ENCODE measurements around the gene PTPRG.

PTPRG gene

DNA sequence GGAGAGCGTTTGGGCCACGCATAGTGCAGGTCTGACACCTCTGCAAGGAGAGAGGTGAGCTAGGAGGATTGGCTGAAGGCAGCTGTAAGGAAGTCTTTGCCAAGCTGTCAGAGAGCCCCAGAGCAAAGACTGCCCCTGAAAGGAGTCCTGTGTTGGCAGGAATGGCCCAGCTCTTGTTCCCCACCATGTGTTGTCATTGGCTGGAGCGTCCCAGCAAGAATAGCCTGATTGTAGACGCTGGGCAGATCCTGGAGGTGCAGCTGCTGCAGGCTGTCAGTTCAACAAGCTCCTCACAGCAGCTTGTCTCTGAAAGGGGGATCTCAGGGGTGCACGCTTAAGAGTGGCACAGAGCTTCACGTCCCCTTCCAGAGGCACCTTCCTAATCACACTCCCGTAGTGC is 574.4 kb downstream of the PTPRG start:
- in situ Hi-C loops (cut with HindIII; ENCODE audit: low pct_unique_long_range_greater_than_20kb, low sequenced_read_pairs), result no loop called here
- TF ChIP-seq JUND (IDR thresholded peaks at IDR 0.05; ENCODE audit: low read depth), result no peak
- no peak for DNase-seq (ENCODE audit: low read depth in 1 of 2, low spot score in 1 of 2)

DNA sequence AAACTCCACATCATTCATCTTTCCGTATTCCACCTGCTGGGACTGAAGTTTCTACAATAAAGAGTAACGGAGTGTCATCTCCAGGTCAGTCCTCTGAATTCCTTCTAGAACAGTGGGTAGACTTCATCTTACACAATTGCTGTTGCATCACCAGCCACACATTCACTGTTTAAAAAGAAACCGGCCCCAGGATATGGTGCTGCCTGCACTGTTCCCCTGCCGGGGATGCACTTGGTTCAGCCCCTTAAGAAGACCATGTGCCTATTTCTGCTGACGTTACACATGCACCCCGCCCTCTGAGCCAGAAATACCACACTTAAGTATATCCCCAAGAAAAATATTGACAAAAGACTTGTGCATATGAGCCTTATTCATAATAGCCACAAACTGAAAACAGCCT is 578.6 kb downstream of the PTPRG start:
- in situ Hi-C loops (cut with HindIII; ENCODE audit: low pct_unique_long_range_greater_than_20kb, low sequenced_read_pairs), result no loop called here
- TF ChIP-seq JUND (IDR thresholded peaks at IDR 0.05; ENCODE audit: low read depth), result no peak
- DNase-seq (ENCODE audit: low read depth in 1 of 2, low spot score in 1 of 2), result no peak

DNA sequence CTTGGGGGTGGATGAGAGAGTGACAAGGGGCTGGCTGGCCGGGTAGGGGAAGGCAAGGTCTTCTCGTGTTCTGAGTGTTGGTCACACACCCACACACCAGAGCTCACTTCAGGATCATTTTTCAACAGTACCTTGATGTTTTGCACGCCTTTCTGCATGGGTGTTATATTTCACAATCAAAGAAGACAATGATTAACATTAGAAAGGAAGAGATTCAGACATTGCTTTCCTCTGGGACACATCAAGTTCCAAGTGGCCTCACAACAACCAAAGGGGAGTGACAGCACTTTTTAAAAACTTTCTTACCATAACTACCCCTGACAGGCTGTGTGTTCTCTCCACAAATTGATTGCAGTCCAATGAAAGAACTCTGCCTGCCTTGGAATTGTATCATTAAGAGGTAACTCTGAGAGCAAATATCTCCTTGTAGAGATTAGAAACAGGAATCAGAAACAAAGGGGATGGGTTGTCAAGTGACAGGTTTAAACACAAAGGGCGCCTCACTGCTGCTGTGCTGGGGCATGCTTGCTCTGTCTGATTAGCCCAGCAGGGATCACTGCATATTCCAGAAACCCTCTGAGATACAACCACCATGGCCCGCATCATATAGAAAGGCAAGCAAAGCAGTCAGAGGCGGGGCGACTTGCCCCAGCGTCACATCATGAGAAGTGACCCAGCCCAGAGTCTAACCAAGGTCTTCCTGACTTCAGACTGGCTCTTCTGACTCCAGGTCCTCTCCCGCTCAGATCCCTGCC is 581.1 kb downstream of the PTPRG start:
- no peak for TF ChIP-seq JUND (IDR thresholded peaks at IDR 0.05; ENCODE audit: low read depth)
- in situ Hi-C loops (cut with HindIII; ENCODE audit: low pct_unique_long_range_greater_than_20kb, low sequenced_read_pairs), result no loop called here
- no peak for DNase-seq (ENCODE audit: low read depth in 1 of 2, low spot score in 1 of 2)

DNA sequence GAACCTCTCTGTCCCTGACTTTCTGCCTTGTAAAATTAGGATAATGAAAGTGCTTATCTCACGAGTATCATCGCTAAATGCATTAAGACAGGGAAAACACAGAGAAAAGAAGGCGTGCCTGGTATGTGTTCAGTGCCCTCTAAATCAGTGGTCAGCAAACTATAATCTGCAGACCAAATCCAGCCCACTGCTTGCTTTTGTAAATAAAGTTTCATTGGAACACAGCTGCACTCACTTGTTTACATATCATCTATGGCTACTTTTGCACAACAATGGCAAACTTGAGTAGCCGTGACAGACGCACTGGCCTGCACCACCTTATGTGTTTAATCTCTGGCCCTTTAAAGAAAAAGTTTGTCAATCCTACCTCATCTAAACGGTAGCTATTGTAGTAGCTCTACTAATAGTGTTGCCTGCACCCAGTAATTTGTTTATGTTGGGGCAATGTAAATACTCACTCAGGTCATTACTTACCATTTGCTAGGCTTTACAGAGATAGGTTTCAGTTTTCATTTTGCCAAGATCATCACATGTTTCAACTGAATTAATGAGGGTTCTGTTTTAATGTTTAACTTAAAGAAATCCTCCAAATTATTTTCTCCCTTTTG is 582.6 kb downstream of the PTPRG start:
- no peak for TF ChIP-seq JUND (IDR thresholded peaks at IDR 0.05; ENCODE audit: low read depth)
- DNase-seq (ENCODE audit: low read depth in 1 of 2, low spot score in 1 of 2), result no peak
- in situ Hi-C loops (cut with HindIII; ENCODE audit: low pct_unique_long_range_greater_than_20kb, low sequenced_read_pairs), result no loop called here

DNA sequence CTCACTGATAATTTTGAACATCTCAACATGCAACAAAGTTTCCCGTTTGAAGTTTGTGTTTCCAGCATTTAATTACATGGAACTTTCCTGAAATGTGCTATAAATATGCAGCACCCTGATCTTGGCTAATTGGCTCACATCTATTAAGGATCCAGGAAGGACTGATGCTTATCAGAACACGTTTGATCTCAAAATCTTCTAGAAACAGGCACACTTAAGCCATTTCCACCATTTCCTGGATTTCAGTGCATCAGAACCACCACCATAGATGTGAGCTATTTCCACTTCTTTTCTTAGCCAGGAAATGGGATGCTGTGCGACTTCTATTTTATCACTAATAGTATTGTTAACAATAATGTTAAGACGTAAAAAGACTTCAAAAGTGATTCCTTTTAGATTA is 583.1 kb downstream of the PTPRG start:
- no peak for DNase-seq (ENCODE audit: low read depth in 1 of 2, low spot score in 1 of 2)
- TF ChIP-seq JUND (IDR thresholded peaks at IDR 0.05; ENCODE audit: low read depth), result no peak
- in situ Hi-C loops (cut with HindIII; ENCODE audit: low pct_unique_long_range_greater_than_20kb, low sequenced_read_pairs), result no loop called here

DNA sequence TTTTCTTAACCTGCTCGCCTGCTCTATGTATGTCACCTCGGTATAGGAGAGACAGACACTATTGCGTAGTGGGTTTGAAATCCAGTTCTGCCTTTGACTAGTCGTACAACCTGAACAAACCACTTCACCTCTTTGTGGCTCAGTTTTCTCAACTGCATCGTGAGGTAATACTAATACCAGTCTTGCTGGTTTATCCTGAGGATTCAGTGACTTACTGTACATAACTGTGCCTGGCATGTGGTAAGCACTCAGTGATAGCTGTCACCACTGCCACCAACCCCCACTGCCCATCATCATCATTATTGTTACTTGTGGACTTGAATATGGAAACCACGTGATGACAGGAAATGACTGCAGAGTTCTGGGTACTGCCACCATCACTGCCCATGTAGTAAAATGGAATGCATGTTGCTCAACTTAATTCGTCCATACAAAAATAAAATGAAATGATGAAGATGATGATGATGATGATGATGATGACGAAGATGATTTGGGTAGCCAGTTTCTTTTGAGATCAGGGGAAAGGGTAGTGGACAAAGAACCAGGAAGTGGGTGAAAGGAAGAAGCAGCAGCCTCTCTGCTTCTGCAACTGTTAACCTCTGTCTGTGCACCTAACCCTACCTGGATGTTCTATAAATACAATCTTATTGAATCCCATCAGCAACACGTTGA is 583.9 kb downstream of the PTPRG start:
- DNase-seq (ENCODE audit: low read depth in 1 of 2, low spot score in 1 of 2), result peak in 1 of 2 experiments; percentile 15
- in situ Hi-C loops (cut with HindIII; ENCODE audit: low pct_unique_long_range_greater_than_20kb, low sequenced_read_pairs), result no loop called here
- no peak for TF ChIP-seq JUND (IDR thresholded peaks at IDR 0.05; ENCODE audit: low read depth)

DNA sequence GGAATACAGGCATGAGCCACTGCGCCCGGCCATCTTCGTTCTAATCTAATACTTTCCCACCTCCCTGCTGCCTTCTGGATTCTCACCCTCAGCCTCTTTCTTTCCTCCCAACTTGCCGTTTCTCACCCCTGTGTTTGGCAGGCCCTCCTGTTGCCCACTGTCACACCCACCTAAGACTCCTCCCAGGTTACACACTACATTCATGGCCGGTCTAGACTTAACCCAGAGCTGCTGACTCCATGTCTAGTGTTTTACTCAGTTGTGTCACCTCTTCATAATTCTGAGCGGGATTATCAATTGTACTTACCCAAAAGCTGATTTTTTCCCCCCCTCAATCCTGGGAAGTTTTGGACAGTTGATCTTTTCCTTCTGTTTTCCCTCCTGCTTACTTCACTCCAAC is 588.2 kb downstream of the PTPRG start:
- no peak for TF ChIP-seq JUND (IDR thresholded peaks at IDR 0.05; ENCODE audit: low read depth)
- in situ Hi-C loops (cut with HindIII; ENCODE audit: low pct_unique_long_range_greater_than_20kb, low sequenced_read_pairs), result no loop called here
- DNase-seq (ENCODE audit: low read depth in 1 of 2, low spot score in 1 of 2), result no peak

DNA sequence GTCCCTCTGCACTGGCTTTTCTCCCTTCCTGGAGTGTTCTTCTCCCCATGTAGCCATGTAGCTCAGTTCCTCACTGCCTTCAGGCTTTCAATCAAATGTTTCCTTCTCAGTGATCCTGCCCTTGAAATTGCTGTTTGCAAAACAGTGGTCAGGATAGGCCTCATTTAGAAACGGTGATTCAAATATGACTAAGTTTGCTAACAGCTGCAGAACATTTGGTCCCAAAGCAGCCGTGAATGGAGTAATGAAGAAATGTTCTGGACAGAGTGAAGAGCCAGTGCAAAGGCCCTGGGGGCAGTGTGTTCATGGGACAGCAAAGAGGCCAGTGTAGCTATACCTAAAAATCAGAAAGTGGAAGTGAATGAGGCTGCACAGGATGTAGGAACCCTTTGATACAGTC is 588.6 kb downstream of the PTPRG start:
- no peak for DNase-seq (ENCODE audit: low read depth in 1 of 2, low spot score in 1 of 2)
- no peak for TF ChIP-seq JUND (IDR thresholded peaks at IDR 0.05; ENCODE audit: low read depth)
- in situ Hi-C loops (cut with HindIII; ENCODE audit: low pct_unique_long_range_greater_than_20kb, low sequenced_read_pairs), result no loop called here

DNA sequence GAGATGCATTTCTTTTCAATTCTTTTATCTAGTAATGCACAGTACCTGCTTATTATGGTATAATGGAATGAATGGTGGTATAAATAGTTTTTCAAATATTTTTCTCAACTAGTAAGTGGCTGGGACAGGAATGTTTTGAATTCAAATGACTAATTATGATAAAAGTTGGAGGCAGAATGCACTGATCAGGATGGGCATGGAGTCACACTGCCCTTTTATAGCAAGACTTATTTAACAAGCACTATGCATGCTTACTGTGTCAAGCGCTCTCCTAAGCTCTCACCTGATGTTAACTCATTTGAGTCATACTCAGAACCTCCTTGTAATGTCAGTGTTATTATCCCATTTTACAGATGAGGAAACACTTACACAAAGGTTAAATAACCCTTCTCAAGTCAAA is 590.2 kb downstream of the PTPRG start:
- DNase-seq (ENCODE audit: low read depth in 1 of 2, low spot score in 1 of 2), result no peak
- TF ChIP-seq JUND (IDR thresholded peaks at IDR 0.05; ENCODE audit: low read depth), result no peak
- in situ Hi-C loops (cut with HindIII; ENCODE audit: low pct_unique_long_range_greater_than_20kb, low sequenced_read_pairs), result no loop called here

DNA sequence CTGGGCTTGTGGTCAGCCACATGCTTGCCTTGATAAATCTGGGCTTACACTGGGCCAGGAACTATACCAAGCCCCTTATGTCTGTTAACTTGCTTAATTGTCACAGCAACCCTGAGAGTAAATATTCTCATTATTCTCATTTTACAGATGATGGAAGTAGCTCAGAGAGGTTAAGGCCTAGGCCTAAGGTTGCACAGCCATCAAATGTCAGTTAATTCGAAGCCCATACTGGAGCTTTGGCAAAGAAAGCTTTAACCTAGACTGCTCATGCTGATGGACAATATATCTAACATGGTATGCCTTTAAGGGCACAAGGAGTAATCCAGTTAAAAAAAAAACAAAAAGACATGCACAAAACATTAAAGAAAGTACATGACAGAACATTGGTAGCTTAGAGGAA is 591.9 kb downstream of the PTPRG start:
- DNase-seq (ENCODE audit: low read depth in 1 of 2, low spot score in 1 of 2), result no peak
- in situ Hi-C loops (cut with HindIII; ENCODE audit: low pct_unique_long_range_greater_than_20kb, low sequenced_read_pairs), result no loop called here
- no peak for TF ChIP-seq JUND (IDR thresholded peaks at IDR 0.05; ENCODE audit: low read depth)

DNA sequence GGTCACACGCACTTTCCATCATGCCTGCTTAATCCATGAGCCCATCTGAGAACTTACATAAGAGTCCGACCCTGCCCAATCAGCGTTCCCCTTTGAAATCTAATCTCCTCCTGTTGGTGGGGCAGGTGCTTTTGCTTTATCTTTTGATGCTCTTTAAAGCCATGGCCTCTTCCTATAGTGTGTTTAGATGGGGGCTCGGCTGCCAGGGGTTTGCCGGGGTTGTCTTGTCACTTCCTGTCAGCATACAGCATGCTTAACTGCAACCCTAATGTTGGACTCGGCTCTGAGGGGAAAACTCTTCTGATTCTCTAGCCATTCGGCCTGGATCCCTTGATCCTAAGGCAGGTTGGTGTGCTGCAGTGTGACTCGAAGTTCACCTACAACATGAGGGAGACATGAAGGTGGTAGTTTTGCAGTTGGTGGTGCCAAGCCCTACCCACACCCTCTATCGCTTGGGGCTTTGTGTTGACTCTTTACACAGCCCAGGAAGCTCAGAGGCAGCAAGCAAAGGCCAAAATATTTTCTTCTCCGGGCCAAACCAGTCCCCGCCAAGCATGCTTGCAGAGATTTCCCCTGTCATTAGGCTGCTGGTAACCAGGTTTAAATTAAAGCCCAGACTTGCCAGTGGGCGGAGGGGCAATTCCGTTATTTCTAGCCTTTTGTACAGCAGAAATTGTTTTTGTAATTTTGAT is 593.2 kb downstream of the PTPRG start:
- no peak for TF ChIP-seq JUND (IDR thresholded peaks at IDR 0.05; ENCODE audit: low read depth)
- DNase-seq (ENCODE audit: low read depth in 1 of 2, low spot score in 1 of 2), result no peak
- in situ Hi-C loops (cut with HindIII; ENCODE audit: low pct_unique_long_range_greater_than_20kb, low sequenced_read_pairs), result no loop called here

DNA sequence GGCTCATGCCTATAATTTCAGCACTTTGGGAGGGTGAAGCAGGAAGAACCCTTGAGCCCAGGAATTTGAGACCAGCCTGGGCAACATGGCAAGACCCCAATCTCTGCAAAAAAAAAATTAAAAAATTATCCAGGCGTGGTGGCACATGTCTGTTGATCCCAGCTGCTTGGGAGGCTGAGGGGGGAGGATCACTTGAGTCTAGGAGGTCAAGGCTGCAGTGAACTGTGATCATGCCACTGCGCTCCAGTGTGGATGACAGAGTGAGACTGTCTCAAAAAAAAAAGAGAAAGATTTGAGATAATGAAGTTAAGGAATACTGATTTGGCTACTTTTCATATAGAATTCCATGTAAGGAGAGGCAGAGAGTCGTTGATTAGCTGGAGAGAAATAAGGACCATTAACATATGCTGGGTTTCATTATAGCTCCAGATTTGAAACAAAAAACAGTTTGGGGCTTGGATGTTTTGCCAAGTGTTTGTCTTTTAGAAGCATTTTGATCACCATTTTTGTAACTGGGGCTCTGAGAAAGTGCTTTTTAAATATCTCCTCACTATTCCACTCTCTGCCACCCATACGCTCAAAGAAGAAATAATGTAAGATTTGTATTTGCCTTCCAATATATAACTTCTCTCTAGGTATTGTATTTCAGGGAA is 597.8 kb downstream of the PTPRG start:
- TF ChIP-seq JUND (IDR thresholded peaks at IDR 0.05; ENCODE audit: low read depth), result no peak
- no peak for DNase-seq (ENCODE audit: low read depth in 1 of 2, low spot score in 1 of 2)
- in situ Hi-C loops (cut with HindIII; ENCODE audit: low pct_unique_long_range_greater_than_20kb, low sequenced_read_pairs), result no loop called here

Data from T47D (cell line).